Measurements from ENCODE around the gene MYOM3. TPM values are rescaled to one million over a fixed set of nuclear protein-coding genes. Genes with fewer than 3 reads are reported as not detected.

Gene MYOM3
- total and polyA plus RNA-seq, 2 of the 13 experiments (the other 11 are each of a cell fraction or from before 2014, with no cell fraction given) = 5.8 to 15.3 TPM

- no peak; the same call in 1 of the 2 replicates for TF ChIP-seq ZBED4 (CRISPR knock-in tag; IDR thresholded peaks at IDR 0.05; ENCODE audit: borderline replicate concordance)
- no peak for TF ChIP-seq NRL (CRISPR knock-in tag; IDR thresholded peaks at IDR 0.05; ENCODE audit: borderline replicate concordance)
- TF ChIP-seq CTCF (CRISPR knock-in tag; IDR thresholded peaks at IDR 0.05) = no peak
- TF ChIP-seq REST (IDR thresholded peaks at IDR 0.05; ENCODE audit: borderline replicate concordance in 1 of 2, low read depth in 1 of 2, low read length in 2 of 2) = no peak
- peak; percentile 69; the same call in 1 of the 2 replicates for TF ChIP-seq ZNF609 (CRISPR knock-in tag; IDR thresholded peaks at IDR 0.05; ENCODE audit: borderline replicate concordance)
- TF ChIP-seq SOX5 (CRISPR knock-in tag; IDR thresholded peaks at IDR 0.05; ENCODE audit: borderline replicate concordance) = peak; percentile 74; the same call in 1 of the 2 replicates
- TF ChIP-seq, protein P1, sequence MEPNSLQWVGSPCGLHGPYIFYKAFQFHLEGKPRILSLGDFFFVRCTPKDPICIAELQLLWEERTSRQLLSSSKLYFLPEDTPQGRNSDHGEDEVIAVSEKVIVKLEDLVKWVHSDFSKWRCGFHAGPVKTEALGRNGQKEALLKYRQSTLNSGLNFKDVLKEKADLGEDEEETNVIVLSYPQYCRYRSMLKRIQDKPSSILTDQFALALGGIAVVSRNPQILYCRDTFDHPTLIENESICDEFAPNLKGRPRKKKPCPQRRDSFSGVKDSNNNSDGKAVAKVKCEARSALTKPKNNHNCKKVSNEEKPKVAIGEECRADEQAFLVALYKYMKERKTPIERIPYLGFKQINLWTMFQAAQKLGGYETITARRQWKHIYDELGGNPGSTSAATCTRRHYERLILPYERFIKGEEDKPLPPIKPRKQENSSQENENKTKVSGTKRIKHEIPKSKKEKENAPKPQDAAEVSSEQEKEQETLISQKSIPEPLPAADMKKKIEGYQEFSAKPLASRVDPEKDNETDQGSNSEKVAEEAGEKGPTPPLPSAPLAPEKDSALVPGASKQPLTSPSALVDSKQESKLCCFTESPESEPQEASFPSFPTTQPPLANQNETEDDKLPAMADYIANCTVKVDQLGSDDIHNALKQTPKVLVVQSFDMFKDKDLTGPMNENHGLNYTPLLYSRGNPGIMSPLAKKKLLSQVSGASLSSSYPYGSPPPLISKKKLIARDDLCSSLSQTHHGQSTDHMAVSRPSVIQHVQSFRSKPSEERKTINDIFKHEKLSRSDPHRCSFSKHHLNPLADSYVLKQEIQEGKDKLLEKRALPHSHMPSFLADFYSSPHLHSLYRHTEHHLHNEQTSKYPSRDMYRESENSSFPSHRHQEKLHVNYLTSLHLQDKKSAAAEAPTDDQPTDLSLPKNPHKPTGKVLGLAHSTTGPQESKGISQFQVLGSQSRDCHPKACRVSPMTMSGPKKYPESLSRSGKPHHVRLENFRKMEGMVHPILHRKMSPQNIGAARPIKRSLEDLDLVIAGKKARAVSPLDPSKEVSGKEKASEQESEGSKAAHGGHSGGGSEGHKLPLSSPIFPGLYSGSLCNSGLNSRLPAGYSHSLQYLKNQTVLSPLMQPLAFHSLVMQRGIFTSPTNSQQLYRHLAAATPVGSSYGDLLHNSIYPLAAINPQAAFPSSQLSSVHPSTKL (CRISPR knock-in tag; IDR thresholded peaks at IDR 0.05) = peak; percentile 73
Observed at GRCh38 chr1:24118410-24119242, 6.7 kb upstream of the MYOM3 start (continued).

All from HepG2 (cell line).